DMS 273 treated with DMSO at 0.1 percent for 48 hours (cell line): Measurements from ENCODE around the gene TREML4.
A peak's percentile ranks its signal among the peaks of the same experiment; 100 is the strongest.

ENCODE experiments used
- DNase-seq: peaks from one replicate; lab custom pipeline; 2025; lab: John Stamatoyannopoulos, UW

TREML4 gene

GRCh38 chr6:41255638-41256246, 27.6 kb downstream of the TREML4 start:
- DNase-seq = no peak

- DNase-seq = no peak
Measured at GRCh38 chr6:41256383-41256782, 28.2 kb downstream of the TREML4 start.

GRCh38 chr6:41257369-41258195, 29.4 kb downstream of the TREML4 start:
- peak; percentile 36 for DNase-seq

GRCh38 chr6:41258196-41258493, 30.0 kb downstream of the TREML4 start:
- no peak for DNase-seq

- DNase-seq = no peak
Measured at GRCh38 chr6:41262401-41262800, 34.3 kb downstream of the TREML4 start.

- no peak for DNase-seq
Measured at GRCh38 chr6:41263267-41263666, 35.1 kb downstream of the TREML4 start.

GRCh38 chr6:41266541-41266940, 38.4 kb downstream of the TREML4 start:
- no peak for DNase-seq

GRCh38 chr6:41268478-41268877, 40.3 kb downstream of the TREML4 start:
- DNase-seq = no peak

- no peak for DNase-seq
Measured at GRCh38 chr6:41269166-41269565, 41.0 kb downstream of the TREML4 start.

GRCh38 chr6:41269716-41270115, 41.6 kb downstream of the TREML4 start:
- DNase-seq = no peak

- DNase-seq = no peak
Measured at GRCh38 chr6:41271901-41272395, 43.8 kb downstream of the TREML4 start.

- DNase-seq = no peak
Measured at GRCh38 chr6:41272591-41273240, 44.6 kb downstream of the TREML4 start.

- DNase-seq = no peak
Measured at GRCh38 chr6:41273714-41274113, 45.6 kb downstream of the TREML4 start.

- no peak for DNase-seq
Measured at GRCh38 chr6:41274256-41274655, 46.1 kb downstream of the TREML4 start.

GRCh38 chr6:41275489-41275888, 47.3 kb downstream of the TREML4 start:
- DNase-seq = no peak

GRCh38 chr6:41277605-41278004, 49.5 kb downstream of the TREML4 start:
- DNase-seq = no peak

GRCh38 chr6:41278699-41279405, 50.7 kb downstream of the TREML4 start:
- peak; percentile 32 for DNase-seq

GRCh38 chr6:41280381-41281057, 52.4 kb downstream of the TREML4 start:
- no peak for DNase-seq

- no peak for DNase-seq
Measured at GRCh38 chr6:41283600-41283999, 55.5 kb downstream of the TREML4 start.

GRCh38 chr6:41284726-41285125, 56.6 kb downstream of the TREML4 start:
- no peak for DNase-seq

- no peak for DNase-seq
Measured at GRCh38 chr6:41286544-41287346, 58.6 kb downstream of the TREML4 start, which contains the start of gene TREM1. Gene TREM1, minus strand, starts transcription at chr6:41286682. Its CDS starts 27 bp downstream, at chr6:41286655.
